Osteoblast (primary cell): ENCODE results near the gene RNF26. TPM values are rescaled to one million over a fixed set of nuclear protein-coding genes. Genes with fewer than 3 reads are reported as not detected.
A peak's percentile ranks its signal among the peaks of the same experiment; 100 is the strongest.

Experiments
- DNase-seq: peaks from one replicate; pipeline ENCODE4 v3.0.0; 2011; ENCODE audit warnings: low spot score, mixed read lengths; ENCODE audit not compliant: insufficient read length; ENCODE audit errors: missing footprints
- H2AFZ ChIP-seq: 2 replicates; pipeline ENCODE4 v1.6.0; 2011; ENCODE audit warnings: mild to moderate bottlenecking, low read length
- H3K27ac ChIP-seq: 2 replicates; pipeline ENCODE4 v1.5.1; 2011; ENCODE audit warnings: mild to moderate bottlenecking, low read depth, low read length, moderate library complexity
- H3K27me3 ChIP-seq: 2 replicates; pipeline ENCODE4 v1.6.0; 2012; ENCODE audit warnings: mild to moderate bottlenecking, control low read depth, inconsistent platforms, low read length, moderate library complexity; ENCODE audit not compliant: insufficient read depth
- H3K36me3 ChIP-seq: 2 replicates; pipeline ENCODE4 v1.5.1; 2011; ENCODE audit warnings: mild to moderate bottlenecking, low read length, control low read depth, moderate library complexity; ENCODE audit not compliant: insufficient read depth
- H3K4me1 ChIP-seq: 2 replicates; pipeline ENCODE4 v1.5.1; 2011; ENCODE audit warnings: mild to moderate bottlenecking, low read length, control low read depth, moderate library complexity; ENCODE audit not compliant: insufficient read depth
- H3K4me2 ChIP-seq: 2 replicates; pipeline ENCODE4 v1.6.0; 2011; ENCODE audit warnings: mild to moderate bottlenecking, low read length; ENCODE audit not compliant: insufficient read depth
- H3K4me3 ChIP-seq: fragments of 200-600 bp; sonication (generic); 3 replicates; pipeline ENCODE4 v1.5.1; 2012; ENCODE audit warnings: mild to moderate bottlenecking, low read length, inconsistent platforms; ENCODE audit not compliant: insufficient read depth
- H3K79me2 ChIP-seq: 2 replicates; pipeline ENCODE4 v1.6.0; 2012; ENCODE audit warnings: mild to moderate bottlenecking, low read length, control low read depth, inconsistent platforms; ENCODE audit not compliant: insufficient read depth
- H3K9me3 ChIP-seq: 2 replicates; pipeline ENCODE4 v1.5.1; 2011; ENCODE audit warnings: low read depth, low read length, control low read depth
- H4K20me1 ChIP-seq: 2 replicates; pipeline ENCODE4 v1.6.0; 2012; ENCODE audit warnings: mild to moderate bottlenecking, low read length, control low read depth; ENCODE audit not compliant: insufficient read depth
- CTCF ChIP-seq: IDR thresholded peaks from 2 replicates; pipeline ENCODE4 v1.5.1; 2011; ENCODE audit warnings: mild to moderate bottlenecking, low read depth, low read length, moderate library complexity; ENCODE audit errors: extremely low read depth
- total RNA-seq: library from RNA; depleted of rRNA; stranded (reverse); fragments of >200 nt; gene quantifications from 2 replicates; pipeline ENCODE4 v1.2.3, GENCODE V29; 2012

RNF26 gene
- total RNA-seq, 1 donor, result 4.0 TPM

- Histone ChIP-seq H3K36me3 (no peaks in the 10 kb centered on the region), H3K4me2 (peak overlapping the region; percentile 41), H4K20me1 (no peaks in the 10 kb centered on the region), H3K27me3 (no peaks in the 10 kb centered on the region), H3K27ac (no peak overlapping the region), H3K9me3 (no peaks in the 10 kb centered on the region), H3K4me3 (no peak overlapping the region), H3K79me2 (no peaks in the 10 kb centered on the region), H3K4me1 (peaks cover 29% of the 10 kb centered on the region), H2AFZ (peak overlapping the region; percentile 52)
- TF ChIP-seq CTCF, result peak; percentile 90
- DNase-seq, result peak; percentile 94
These were observed 10.7 kb upstream of the RNF26 start for GRCh38 chr11:119323532-119324033.

GRCh38 chr11:119324189-119324588 lies 10.1 kb upstream of the RNF26 start:
- no peak for DNase-seq

DNA sequence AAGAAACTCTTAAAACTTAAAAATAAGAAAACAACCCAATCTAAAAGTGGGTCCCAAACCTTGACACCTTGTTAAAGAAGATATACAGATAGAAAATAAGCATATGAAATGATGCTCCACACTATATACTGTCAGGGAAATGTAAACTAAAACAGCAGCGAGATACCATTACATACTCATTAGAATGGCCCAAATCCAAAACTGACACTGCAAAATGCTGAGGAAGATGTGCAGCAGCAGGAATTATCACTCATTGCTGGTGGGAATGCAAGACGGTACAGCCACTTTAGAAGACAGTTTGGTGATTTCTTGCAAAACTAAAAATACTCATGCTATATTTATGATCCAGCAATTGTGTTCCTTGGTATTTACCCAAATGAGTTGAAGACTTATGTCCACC lies 5.0 kb upstream of the RNF26 start:
- Histone ChIP-seq H2AFZ (no peak overlapping the region), H4K20me1 (no peaks in the 10 kb centered on the region), H3K27me3 (peaks cover 9% of the 10 kb centered on the region), H3K4me1 (peaks cover 4% of the 10 kb centered on the region), H3K27ac (no peak overlapping the region), H3K36me3 (no peaks in the 10 kb centered on the region), H3K79me2 (no peaks in the 10 kb centered on the region), H3K4me2 (no peak overlapping the region), H3K9me3 (no peaks in the 10 kb centered on the region), H3K4me3 (no peak overlapping the region)
- no peak for TF ChIP-seq CTCF
- DNase-seq, result no peak

More at GRCh38 chr11:119324189-119324588, 10.1 kb upstream of the RNF26 start:
- Histone ChIP-seq H3K27me3 (peaks cover 2% of the 10 kb centered on the region), H3K4me3 (no peak overlapping the region), H3K4me1 (peaks cover 23% of the 10 kb centered on the region), H3K79me2 (no peaks in the 10 kb centered on the region), H4K20me1 (no peaks in the 10 kb centered on the region), H3K36me3 (no peaks in the 10 kb centered on the region), H3K9me3 (no peaks in the 10 kb centered on the region), H3K4me2 (no peak overlapping the region), H2AFZ (no peak overlapping the region), H3K27ac (no peak overlapping the region)
- no peak for TF ChIP-seq CTCF

DNA sequence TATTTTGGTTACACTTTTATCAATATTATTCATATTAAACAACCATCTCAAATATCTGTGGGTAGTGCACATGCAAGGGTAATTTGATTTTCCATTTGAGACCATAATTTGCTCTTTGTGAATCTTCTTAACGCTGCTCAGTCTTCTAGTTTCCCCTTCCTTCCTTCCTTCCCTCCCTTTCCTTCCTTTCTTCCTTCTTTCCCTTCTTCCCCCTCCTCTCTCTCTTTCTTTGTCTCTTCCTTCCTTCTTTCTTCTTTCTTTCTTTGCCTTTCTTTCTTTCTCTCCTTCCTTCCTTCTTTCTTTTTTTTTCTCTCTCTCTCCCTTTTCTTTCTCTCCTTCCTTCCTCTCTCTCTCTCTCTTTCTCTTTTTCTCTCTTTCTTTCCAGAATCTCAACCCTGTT lies 4.1 kb upstream of the RNF26 start:
- peaks cover 9% of the 10 kb centered on the region for H3K27me3 ChIP-seq
- H3K79me2 ChIP-seq, result peaks cover 9% of the 10 kb centered on the region
- no peak overlapping the region for H3K27ac ChIP-seq
- no peaks in the 10 kb centered on the region for H3K9me3 ChIP-seq
- peaks cover 9% of the 10 kb centered on the region for H3K4me1 ChIP-seq
- no peak overlapping the region for H3K4me2 ChIP-seq
- DNase-seq, result no peak
- H4K20me1 ChIP-seq, result no peaks in the 10 kb centered on the region
- H2AFZ ChIP-seq, result no peak overlapping the region
- no peak for TF ChIP-seq CTCF
- H3K4me3 ChIP-seq, result no peak overlapping the region
- H3K36me3 ChIP-seq, result no peaks in the 10 kb centered on the region
